HG03066 (cell line): Measurements from ENCODE around the gene NKG7.

ENCODE experiments used
- ATAC-seq: cut with Tn5 transposase; IDR thresholded peaks from one replicate; pipeline ENCODE4 v1.9.1; 2021; ENCODE audit warnings: low read depth; ENCODE audit not compliant: unreplicated experiment

NKG7 gene

GRCh38 chr19:51364200-51365106 lies 8.0 kb downstream of the NKG7 start:
- ATAC-seq: no peak

GRCh38 chr19:51361239-51361638 lies 11.2 kb downstream of the NKG7 start:
- ATAC-seq: no peak

- no peak for ATAC-seq
Observed at GRCh38 chr19:51359294-51359693, 13.2 kb downstream of the NKG7 start.

- no peak for ATAC-seq
Observed at GRCh38 chr19:51357952-51358351, 14.5 kb downstream of the NKG7 start.

DNA sequence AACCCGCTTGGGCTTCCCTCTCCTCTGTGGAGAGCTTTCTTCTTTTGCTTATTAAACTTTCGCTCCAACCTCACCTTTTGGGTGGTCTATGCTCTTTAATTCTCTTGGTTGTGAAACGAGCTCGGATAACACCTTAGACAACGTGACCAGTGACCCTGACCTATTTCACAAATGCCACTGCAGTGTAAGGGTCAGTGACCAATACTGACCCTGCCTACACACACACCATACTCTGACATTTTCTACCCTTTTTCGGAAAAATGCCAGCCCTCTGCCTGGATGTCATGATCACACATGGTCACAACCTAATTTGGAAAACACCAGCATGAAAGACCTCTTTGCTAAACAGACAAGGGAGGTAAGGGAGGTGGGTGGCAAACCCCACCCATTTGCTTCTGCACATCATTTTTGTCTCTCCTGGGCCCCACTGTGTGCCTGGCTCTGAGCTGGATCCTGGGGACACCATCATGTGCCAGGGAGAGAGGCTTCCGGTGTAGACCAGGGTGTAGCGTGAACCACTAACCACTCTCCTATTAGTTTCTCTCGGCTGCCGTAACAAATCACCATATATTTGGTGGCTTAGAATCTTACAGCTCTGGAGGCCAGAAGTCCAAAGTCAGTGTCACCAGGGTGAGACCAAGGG lies 16.2 kb downstream of the NKG7 start:
- no peak for ATAC-seq

DNA sequence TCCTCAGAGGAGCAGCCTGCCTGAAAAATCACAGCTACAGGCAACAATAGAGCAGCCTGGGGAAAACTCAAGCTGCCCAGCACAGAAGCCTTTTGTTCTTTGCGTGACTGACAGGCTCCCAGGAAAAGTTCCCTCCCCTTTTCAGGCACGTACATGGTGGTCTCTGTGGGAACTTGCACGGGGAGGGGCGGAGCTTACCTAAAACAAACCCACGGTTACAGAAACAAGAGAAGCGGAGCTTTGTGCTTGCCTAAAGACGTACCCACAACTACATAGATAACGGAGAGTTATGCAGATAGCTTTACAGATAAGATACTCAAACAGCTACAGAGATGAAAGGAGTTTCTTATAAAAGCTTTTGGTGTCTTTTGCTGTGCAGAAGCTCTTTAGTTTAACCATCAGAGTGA lies 17.7 kb downstream of the NKG7 start:
- ATAC-seq: no peak

DNA sequence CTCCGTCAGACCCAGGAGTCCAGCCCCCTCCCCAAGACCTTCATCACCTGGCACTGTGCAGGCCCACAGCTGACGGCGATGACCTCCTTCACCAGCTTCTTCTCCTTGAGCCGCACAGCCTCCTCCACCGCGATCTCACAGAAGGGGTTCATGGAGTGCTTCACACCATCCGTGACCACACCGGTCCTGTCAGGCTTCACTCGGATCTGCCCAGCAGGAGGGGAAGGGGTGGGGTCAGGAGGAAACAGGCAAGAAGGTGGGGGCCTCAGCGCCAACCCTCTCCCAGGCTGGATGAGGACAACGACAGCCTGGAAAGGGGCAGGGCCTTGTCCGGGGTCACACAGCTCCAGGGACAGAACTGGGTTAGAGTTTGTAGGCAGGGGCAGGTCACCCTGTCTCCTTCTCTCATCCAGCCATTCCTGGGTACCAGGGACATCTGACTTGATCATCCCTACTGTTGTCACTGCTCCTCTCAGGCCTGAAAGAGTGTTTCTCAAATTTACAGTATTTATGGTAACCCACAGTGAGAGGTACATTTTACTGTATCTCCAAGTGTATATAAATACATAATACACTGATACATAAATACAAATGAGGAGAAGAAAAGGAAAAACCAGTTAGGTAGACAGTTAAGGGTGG lies 18.2 kb downstream of the NKG7 start:
- no peak for ATAC-seq

DNA sequence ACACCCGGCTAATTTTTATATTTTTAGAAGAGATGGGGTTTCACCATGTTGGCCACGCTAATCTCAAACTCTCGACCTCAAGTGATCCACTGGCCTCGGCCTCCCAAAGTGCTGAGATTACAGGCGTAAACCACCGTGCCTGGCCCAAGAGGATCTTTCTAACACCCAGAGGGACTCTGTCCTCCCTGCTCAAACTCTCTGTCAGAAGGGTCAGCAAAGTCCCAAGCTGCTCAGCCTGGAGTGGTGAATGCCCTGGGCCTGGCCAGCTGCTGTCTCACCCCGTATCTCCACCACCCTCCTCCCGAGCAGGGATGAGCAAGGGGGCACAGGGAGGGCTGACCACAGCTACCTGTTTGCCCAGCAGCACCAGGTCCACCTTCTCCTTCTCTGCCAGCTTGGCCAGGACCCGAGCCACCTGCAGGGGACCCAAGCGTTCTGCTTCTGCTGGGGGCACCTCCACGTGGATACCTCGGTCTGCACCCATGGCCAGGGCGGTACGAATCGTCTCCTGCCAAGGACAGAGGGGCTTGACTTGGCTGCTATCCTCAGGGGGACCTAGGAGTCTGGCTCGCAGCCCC lies 19.6 kb downstream of the NKG7 start:
- ATAC-seq: no peak

DNA sequence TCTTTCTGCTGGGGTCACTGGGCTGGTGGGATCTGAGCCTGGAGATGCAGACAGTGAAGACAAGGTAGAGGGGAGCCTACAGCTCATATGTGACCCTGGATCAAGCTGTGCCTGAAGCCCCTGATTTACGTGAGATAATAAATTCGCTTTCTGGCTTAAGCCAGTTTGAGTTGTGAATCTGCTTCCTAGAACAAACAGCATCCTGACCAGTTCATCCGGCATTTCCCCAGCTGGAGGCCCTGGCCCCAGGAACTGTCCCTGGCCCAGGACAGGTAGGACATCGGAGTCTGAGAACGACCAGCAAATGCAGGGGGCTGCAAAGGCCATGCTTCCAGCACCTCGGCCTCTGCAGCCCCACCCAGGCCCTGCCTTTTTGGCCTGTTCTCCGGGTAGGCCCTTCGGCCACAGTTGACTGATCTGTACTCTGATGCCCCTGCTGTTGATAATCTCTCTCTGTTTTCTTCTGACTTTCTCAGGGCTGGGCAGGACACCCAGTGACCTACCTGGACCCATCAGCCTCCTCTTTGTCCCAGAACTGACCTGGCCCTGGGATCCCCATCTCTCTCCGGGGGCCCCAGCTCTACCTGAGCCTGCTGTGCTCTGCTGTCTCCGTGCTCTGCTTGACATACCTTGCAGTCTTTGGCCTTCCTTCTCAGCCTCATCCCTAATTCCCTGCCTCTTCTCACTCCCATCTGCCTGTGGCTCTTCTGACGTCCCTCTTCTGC lies 21.0 kb downstream of the NKG7 start:
- ATAC-seq: no peak

DNA sequence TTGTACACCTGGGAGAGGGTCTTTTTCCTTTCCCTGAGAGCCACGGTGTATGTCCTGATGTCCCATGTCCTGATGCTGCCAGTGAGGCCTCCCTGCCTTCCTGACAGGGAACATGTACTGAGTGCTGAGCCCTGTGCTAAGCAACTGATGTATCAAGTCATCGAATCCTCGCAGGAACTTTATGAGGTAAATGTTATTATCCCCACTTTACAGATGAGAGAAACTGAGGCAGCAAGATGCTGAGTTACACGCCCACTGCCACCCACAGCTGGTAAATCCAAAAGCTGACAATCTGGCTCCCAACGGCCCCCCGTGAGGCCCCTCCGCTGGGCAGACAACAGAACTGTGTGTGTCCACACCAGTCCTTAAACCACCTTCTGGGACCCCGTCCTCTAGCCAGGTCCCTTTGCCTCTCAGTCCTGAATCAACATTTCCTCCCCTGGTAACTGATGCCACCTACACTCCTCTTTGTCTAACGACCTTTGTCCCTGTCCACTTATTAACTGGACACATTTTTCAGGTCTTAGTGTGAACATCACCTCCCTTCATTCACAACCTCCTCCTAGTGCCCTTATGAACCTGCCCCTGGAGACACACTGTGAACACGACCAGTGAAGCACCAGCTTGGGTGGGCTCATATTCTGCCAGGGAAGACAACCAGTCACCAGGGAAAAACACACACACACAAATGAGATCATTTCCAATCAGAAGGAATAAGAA lies 25.1 kb downstream of the NKG7 start:
- ATAC-seq: no peak

DNA sequence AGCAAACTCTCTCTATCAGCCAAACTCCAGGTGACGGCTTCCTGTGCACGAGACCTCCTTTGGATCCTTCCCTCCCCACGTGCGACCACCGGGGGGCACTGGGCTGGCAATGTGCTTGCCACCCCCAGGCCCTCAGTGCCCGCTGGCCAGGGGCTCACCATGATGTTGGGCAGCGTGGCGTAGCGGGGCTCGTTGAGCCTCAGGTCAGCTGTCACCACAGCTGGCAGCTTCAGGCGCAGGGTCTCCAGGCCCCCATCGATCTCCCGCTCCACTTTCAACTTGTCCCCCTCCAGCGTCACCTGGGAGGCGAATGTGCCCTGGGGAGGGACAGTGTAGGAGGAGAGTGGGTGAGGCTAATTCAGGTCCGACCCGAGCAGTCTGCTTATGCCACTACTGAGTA lies 25.7 kb downstream of the NKG7 start:
- no peak for ATAC-seq

DNA sequence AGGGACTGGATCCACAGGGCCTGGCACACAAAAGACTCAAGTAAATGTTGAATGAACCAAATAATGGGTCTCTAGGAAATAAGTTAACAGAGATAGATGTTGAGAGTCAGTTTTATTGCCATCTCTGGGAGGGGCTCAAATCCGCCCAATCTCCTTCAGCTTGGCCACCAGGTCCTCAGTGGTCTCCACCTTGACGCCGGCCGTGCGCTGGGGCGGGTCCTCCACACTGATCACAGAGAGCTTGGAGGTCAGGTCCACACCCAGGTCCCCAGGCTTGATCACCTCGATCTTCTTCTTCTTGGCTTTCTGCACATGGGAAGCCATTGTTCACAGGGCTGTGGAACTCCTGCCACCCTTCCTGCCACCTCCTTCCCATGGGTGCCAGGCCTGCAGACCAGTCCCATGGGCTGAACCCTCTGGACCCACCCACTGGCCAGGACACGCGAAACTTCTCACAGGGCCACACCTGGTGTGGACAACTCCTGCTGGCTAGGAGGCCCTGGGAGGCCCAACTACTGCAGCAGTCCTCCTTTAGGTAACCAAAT lies 27.3 kb downstream of the NKG7 start:
- no peak for ATAC-seq

GRCh38 chr19:51342631-51343569 lies 29.6 kb downstream of the NKG7 start:
- no peak for ATAC-seq

DNA sequence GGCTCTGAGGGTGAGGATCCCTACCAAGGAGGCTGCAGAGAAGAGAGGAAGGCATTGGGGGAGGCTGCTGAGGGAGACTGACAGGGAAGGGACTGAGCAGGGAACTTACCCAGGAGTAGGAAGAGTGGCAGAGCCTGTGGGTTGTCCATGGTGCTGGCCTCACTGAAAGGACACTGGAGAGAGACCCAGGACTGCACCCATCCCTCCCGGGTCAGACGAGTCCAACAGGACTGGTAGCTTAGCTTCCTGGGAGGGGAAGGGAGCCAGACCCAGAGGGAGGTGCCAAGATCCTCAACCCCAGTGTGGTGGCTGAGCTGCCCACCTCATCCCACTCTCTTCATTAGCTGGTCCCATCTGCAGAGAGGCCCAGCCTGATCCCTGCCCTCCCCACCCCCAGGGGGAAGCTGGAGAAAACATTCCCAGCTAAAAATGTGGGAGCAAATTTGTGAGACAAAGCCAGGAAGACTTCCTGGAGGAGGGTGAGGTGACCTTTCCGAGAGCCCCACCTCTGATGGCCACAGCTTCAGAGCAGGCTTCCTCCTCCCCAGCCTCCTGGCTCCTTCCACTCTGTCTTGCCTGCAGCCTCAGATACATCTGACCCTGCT lies 30.4 kb downstream of the NKG7 start, which contains the start of gene VSIG10L:
Gene VSIG10L, minus strand, starts transcription at position 164 of the 605 bp plus-strand sequence. Its CDS starts 15 bp downstream, at position 149.
- ATAC-seq: no peak

- ATAC-seq: no peak
Observed at GRCh38 chr19:51341066-51341465, 31.4 kb downstream of the NKG7 start.

DNA sequence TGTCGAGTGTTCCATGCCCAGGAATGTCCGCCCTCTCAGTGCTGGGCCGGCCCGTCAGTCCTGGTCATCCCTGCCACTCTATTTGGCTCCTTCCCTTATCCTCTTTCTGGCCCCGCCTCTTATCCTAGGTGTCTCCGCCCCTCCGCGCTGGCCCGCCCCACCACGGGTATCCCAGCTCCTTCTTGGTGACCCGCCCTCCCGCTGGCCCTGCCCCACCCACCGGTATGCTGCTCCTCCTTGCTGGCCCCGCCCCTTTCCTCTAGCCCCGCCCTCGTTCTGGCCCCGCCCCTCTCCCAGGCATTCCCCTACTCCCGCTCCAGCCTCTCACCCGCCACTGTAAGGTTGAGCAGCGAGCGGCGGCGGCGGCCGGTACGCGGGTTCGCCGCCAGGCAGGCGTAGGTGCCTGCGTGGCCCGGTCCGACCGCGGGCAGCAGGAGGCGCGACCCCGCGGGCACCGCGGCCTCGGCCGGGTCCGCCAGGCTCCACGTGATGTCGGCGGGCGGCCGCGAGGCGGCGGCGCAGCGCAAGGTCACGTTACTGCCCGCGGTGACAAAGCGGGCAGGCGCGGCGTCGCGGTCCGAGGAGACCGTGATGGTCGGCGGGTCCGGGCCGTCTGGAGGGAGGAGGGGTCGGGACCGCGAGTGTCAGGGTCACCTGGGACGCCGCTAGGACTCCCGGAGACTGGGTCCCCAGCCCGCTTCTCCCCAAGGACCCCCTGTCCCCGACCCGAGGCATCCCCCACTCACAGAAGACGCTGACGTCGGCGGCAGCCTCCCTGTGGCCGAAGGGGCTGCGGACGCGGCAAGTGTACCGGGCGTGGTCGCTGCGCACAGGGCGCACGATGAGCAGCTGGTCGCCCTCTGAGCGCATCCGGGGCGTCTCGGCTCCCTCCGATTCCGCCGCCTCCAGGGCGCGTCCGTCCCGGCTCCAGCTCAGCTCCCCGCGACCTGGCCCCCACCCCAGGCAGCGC lies 32.5 kb downstream of the NKG7 start:
- ATAC-seq: peak; percentile 65

GRCh38 chr19:51339313-51339686 lies 33.2 kb downstream of the NKG7 start:
- no peak for ATAC-seq
